ENCODE data around the gene GPX4.
A peak's percentile ranks its signal among the peaks of the same experiment; 100 is the strongest.
"Not testable (repeated sequence)": the region's sequence is repeated elsewhere in the genome, so short reads cannot be mapped to it uniquely, and the experiment has no call there.

GPX4 gene

GRCh38 chr19:1115646-1116420, 12.0 kb downstream of the GPX4 start:
- DNase-seq = no peak

GRCh38 chr19:1116726-1117581, 13.2 kb downstream of the GPX4 start:
- DNase-seq = no peak

GRCh38 chr19:1117654-1118053, 13.9 kb downstream of the GPX4 start:
- DNase-seq = no peak

DNA sequence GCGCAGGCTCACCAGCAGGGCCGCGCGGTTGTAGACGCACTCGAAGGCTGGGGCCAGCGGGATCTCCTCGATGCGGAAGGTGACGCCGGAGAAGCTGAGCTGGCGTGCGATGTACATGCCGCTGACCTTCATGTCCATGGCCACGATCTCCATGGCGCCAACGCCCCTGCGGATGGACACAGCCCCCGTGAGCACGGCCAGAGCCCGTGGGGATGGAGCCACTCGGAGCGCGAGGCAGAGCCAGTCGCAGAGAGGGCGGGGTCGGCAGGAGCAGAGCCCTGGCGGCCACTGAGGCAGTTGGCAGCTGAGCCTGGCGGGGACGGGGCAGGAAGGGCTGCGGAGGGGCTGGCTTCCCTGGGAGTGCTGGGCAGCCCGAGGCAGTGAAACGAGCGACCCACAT, 15.2 kb downstream of the GPX4 start:
- DNase-seq = no peak

- DNase-seq = no peak
Observed at GRCh38 chr19:1119475-1120217, 15.9 kb downstream of the GPX4 start.

GRCh38 chr19:1121395-1121794, 17.6 kb downstream of the GPX4 start:
- DNase-seq = no peak

DNA sequence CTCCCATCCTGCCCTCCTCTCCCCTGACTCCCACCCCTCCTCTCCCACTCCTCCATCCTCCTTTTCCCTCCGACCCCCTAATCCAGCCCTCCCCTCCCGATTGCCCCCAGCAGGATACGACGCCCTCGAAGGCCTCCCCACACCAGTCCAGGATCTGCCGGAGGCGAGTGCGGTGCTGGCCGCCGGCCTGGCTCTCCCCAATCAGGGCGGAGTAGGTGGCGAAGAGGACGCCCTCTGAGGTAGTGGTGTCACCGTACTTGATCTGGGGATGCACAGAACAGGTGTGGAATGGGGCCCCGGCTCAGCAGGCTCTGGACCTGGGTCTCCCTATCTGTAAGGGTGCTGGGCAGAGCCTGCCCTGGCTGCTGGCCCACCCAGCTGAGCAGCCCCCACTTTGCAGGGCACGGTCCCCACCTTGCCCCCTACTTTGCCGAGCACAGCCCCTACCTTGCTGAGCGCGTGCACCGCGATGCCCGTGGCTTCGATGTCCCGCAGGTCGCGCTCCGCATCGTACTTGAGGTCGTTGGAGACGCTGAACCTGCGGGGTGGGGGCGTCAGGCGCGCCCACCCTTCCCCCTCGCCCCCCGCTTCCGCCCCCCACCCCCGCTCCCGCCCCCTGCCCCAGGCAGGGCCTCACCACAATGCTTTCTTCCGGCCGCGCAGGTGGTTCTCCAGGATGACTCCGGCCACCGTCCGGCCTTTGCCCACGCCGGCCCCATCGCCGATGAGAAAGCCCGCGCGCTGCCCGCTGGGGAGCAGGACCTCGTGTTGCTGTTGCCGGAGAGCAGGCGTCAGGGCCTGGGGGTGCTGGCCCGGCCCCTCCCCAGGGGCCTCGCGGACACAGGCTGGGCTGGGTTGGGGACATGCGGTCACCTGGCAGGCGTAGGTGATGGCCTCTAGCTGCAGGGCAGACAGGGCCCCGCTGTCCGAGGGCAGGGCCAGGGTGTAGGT, 18.5 kb downstream of the GPX4 start:
- no peak for DNase-seq

DNA sequence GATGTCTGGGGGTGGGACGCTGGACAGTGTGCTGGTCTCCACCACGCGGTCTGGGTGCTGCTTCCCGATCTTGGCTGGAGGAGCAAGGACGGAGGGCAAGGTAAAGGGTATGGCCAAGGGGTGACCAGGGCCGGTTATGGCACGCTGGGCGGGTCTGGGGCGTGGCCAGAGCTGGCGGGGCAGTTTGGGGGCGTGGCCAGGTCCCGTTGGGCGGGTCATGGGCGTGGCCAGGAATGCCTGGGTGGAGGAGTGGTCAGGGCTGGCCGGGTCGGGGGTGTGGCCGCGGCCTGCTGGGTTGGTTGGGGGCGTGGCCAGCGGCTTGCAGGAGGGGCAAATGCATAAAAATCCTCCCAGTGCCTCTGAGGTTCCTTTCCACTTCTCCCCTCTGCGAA, 19.2 kb downstream of the GPX4 start:
- DNase-seq = no peak

DNA sequence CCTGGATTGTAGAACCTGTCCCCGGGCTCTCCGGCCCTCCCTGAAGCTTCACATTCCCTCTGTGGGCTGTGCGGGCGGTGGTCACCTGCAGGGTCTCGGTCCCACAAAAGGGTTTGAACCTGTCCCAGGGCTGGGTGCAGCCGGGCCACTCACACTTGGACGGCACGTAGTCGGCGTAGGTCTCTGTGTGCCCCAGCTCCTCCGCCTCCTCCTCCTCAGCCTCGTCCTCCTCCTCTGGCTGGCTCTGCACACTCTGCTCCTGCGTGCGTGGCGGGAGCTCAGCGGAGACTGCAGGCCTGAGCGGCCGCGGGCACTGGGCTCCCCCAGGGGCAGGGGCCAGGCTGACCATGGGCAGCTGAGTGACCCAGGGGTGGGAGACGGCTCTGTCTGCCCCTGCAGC, 19.6 kb downstream of the GPX4 start:
- no peak for DNase-seq

- no peak for DNase-seq
Observed at GRCh38 chr19:1123885-1124677, 20.3 kb downstream of the GPX4 start.

DNA sequence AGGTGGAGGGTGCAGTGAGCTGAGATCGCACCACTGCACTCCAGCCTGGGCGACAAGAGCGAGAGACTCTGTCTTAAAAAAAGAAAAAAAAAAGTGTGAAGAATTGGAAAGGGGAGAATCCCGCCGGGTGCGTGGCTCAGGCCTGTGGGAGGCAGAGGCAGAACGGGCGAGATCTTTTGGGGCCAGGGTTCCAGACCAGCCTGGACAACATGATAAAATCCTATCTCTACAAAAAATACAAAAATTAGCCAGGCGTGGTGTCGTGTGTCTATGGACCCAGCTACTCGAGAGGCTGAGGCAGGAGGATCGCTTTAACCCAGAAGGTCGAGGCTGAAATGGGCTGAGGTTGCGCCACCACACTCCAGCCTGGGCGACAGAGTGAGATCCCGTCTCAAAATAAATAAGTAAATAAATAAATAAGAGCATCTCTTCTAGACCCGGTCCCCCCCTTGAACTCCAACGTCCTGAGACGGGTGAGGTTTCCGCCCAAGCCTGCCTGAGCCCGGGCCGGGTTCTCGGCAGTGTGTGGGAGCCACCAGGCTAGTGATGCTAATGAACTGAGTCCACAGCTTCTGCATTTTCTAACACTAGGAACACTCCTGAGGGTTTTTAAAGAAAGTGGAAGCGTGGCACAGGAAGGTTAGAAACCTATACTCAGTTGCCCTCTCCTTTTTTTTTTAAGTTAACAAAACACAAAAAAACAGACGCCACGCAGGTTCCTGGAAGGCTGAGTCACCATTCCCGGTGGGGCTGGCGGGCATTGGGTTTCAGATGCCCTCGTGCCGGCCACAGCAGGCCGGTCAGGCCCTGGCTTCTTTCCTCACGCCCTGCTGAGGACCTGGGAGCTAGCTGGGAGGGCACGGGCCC, 22.0 kb downstream of the GPX4 start:
- DNase-seq = no peak

DNA sequence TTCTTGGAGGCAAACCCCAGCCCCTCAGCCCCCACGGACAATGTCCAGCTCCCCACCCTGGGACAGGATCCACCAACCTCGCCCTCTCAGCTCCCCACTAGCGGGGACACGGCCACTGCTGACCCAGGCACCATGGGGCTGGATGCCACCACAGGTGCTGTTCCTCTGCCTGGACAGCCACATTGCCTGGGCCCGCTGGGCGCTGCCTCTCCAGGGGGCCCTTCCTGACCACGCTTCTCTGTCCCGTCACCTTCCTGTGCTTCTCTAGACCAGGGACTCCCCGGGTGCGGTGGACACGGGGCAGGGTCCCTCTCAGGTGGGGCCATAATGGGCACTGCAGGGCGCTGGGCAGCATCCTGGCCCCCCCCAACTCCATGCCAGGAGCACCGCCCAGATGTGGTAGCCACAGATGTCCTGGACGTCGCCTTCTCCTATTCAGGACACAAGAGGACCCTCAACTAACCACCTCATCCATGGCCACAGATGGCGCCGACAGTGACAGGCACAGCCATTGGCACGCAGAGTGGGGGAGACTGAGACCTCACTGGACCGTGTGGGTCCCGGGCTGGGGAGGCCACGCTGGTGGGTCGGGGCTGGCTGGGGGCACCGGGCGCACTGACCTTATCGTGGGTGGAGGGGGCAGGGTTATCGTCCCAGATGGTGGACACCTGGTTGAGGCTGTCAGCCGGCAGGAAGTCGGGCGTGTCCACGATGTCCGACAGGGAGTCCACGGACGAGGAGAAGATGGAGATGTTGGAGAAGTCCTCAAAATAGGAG, 23.4 kb downstream of the GPX4 start:
- no peak for DNase-seq

DNA sequence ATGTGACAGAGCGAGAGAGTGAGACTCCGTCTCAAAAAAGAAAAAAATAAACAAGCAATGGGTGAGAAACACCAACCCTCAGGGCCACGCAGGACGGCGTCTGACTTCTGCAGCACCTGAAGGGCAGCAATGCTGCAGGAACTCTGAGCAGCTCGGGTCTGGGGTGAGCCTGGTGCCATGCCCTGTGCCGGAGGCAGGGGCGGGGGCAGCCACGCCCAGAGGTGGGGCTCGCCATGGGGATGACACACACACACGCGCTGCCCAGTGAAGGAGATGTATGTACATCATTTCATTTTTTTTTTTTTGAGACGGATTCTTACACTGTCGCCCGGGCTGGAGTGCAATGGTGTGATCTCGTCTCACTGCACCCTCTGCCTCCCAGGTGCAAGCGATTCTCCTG, 24.3 kb downstream of the GPX4 start:
- DNase-seq = no peak

DNA sequence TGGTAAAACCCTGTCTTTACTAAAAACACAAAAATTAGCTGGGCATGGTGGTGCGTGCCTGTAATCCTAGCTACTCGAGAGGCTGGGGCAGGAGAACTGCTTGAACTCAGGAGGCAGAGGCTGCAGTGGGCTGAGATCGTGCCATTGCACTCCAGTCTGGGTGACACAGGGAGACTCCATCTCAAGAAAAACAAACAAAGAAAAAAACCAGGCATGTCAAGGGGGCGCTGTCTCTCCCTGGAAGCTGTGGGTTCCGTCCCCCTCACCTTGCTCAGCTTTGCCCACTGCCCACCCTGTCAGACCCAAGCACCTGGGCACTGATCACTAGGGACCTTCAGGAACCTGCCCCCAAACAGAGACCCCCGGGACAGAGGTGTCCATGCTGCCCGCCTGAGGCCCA, 25.3 kb downstream of the GPX4 start:
- DNase-seq = not testable (repeated sequence)

DNA sequence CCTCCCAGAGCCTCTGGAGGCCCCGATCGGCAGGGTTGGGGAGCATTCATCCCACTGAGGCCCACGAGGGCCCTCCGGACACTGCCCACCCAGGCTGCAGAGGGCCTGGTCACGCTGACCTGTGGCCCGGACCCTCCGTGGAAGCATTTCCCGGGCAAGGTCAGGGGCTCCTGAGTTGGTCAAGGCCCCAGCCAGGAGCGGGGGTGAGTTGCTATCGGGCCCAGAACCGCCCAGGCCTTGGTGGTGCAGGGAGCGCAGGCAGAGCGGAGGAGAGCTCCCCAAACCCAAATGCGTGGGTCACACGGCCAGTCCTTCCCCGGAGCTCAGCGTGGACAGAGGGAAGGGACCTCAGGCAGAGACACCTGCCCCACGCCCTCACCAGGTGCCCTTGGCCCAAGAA, 25.7 kb downstream of the GPX4 start:
- no peak for DNase-seq

- DNase-seq = peak; percentile 46
Observed at GRCh38 chr19:1130771-1131717, 27.2 kb downstream of the GPX4 start.

- DNase-seq = peak; percentile 76
Observed at GRCh38 chr19:1131718-1132551, 28.1 kb downstream of the GPX4 start.
